Measurements from ENCODE around the gene GFER. TPM values are rescaled to one million over a fixed set of nuclear protein-coding genes. Genes with fewer than 3 reads are reported as not detected.

The GFER gene
- total and polyA plus RNA-seq, 2 of the 8 experiments (the other 6 are each of a cell fraction or from before 2014, with no cell fraction given): 17.7 to 37.9 TPM

DNA sequence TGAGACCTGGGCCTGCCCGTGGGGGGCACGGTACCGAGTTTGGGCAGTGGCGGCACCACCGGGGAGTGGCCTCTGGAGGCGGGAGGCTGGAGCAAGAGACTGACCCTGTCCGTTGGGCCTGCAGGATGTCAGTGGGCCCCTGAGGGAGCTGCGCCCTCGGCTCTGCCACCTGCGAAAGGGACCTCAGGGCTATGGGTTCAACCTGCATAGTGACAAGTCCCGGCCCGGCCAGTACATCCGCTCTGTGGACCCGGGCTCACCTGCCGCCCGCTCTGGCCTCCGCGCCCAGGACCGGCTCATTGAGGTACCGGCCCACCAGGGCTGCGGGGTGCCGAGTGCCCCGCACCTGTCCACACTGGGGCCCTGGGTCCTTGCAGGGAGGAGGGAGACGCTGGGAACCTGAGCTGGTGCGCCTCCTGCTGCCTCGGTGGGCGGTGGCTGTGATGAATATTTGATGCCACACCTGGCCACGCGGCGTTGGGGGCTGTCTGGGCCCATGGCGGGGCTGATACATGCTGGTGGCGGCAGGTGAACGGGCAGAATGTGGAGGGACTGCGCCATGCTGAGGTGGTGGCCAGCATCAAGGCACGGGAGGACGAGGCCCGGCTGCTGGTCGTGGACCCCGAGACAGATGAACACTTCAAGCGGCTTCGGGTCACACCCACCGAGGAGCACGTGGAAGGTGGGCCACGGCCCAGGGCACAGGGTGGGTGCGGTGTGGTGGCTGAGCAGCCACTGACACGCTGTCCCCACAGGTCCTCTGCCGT lies 52.4 kb downstream of the GFER start (continued):
- TF ChIP-seq CHD7 (IDR thresholded peaks at IDR 0.05; ENCODE audit: insufficient replicate concordance, low read length) (no peak), KDM1A (IDR thresholded peaks at IDR 0.05; ENCODE audit: borderline replicate concordance, low read length) (no peak), SIX5 (IDR thresholded peaks at IDR 0.05; ENCODE audit: low read depth, low read length) (no peak), EZH2 (IDR thresholded peaks at IDR 0.05; ENCODE audit: low read depth, low read length, severe bottlenecking) (no peak), SRF (IDR thresholded peaks at IDR 0.05; ENCODE audit: low read depth, low read length) (no peak), POLR2AphosphoS5 (IDR thresholded peaks at IDR 0.05; ENCODE audit: low read depth, low read length) (no peak), CBX8 (IDR thresholded peaks at IDR 0.05; ENCODE audit: borderline replicate concordance, low read depth, low read length) (no peak)
